ENCODE results near the gene IGSF9B.

IGSF9B gene

GRCh38 chr11:133950421-133950820 lies 6.3 kb downstream of the IGSF9B start:
- no peak overlapping the region for H3K27ac ChIP-seq
- H3K4me3 ChIP-seq (IDR thresholded peaks at IDR 0.05; ENCODE audit: insufficient read depth, low read depth, low read length): no peak overlapping the region
- no peaks in the 10 kb centered on the region for H3K27me3 ChIP-seq (ENCODE audit: insufficient read depth, low read depth)
- no peak for TF ChIP-seq CTCF (conservative IDR thresholded peaks at IDR 0.05; ENCODE audit: low read depth, low read length)
- H3K4me2 ChIP-seq: no peak overlapping the region
- H3K4me1 ChIP-seq (ENCODE audit: low read depth, poor library complexity, severe bottlenecking): no peaks in the 10 kb centered on the region
- no peak overlapping the region for H3K9ac ChIP-seq
- H4K20me1 ChIP-seq (ENCODE audit: insufficient read depth): no peaks in the 10 kb centered on the region
- H2AFZ ChIP-seq (ENCODE audit: low read depth): no peak overlapping the region
- no peaks in the 10 kb centered on the region for H3K79me2 ChIP-seq (ENCODE audit: insufficient read depth, low read depth)
- no peaks in the 10 kb centered on the region for H3K36me3 ChIP-seq (ENCODE audit: insufficient read depth)

GRCh38 chr11:133949129-133949528 lies 7.6 kb downstream of the IGSF9B start:
- H3K36me3 ChIP-seq (ENCODE audit: insufficient read depth): no peaks in the 10 kb centered on the region
- H3K27ac ChIP-seq: no peak overlapping the region
- no peaks in the 10 kb centered on the region for H4K20me1 ChIP-seq (ENCODE audit: insufficient read depth)
- H3K27me3 ChIP-seq (ENCODE audit: insufficient read depth, low read depth): no peaks in the 10 kb centered on the region
- H3K4me2 ChIP-seq: no peak overlapping the region
- TF ChIP-seq CTCF (conservative IDR thresholded peaks at IDR 0.05; ENCODE audit: low read depth, low read length): no peak
- no peaks in the 10 kb centered on the region for H3K4me1 ChIP-seq (ENCODE audit: low read depth, poor library complexity, severe bottlenecking)
- no peak overlapping the region for H2AFZ ChIP-seq (ENCODE audit: low read depth)
- no peak overlapping the region for H3K4me3 ChIP-seq (IDR thresholded peaks at IDR 0.05; ENCODE audit: insufficient read depth, low read depth, low read length)
- H3K9ac ChIP-seq: no peak overlapping the region
- H3K79me2 ChIP-seq (ENCODE audit: insufficient read depth, low read depth): no peaks in the 10 kb centered on the region

- Histone ChIP-seq H3K9ac (no peak overlapping the region), H2AFZ (ENCODE audit: low read depth) (no peak overlapping the region), H4K20me1 (ENCODE audit: insufficient read depth) (no peaks in the 10 kb centered on the region), H3K4me2 (no peak overlapping the region), H3K4me1 (ENCODE audit: low read depth, poor library complexity, severe bottlenecking) (no peaks in the 10 kb centered on the region), H3K27me3 (ENCODE audit: insufficient read depth, low read depth) (no peaks in the 10 kb centered on the region), H3K27ac (no peak overlapping the region), H3K36me3 (ENCODE audit: insufficient read depth) (no peaks in the 10 kb centered on the region), H3K4me3 (IDR thresholded peaks at IDR 0.05; ENCODE audit: insufficient read depth, low read depth, low read length) (no peak overlapping the region), H3K79me2 (ENCODE audit: insufficient read depth, low read depth) (no peaks in the 10 kb centered on the region)
- no peak for TF ChIP-seq CTCF (conservative IDR thresholded peaks at IDR 0.05; ENCODE audit: low read depth, low read length)
Measured at GRCh38 chr11:133948711-133949110, 8.1 kb downstream of the IGSF9B start.

DNA sequence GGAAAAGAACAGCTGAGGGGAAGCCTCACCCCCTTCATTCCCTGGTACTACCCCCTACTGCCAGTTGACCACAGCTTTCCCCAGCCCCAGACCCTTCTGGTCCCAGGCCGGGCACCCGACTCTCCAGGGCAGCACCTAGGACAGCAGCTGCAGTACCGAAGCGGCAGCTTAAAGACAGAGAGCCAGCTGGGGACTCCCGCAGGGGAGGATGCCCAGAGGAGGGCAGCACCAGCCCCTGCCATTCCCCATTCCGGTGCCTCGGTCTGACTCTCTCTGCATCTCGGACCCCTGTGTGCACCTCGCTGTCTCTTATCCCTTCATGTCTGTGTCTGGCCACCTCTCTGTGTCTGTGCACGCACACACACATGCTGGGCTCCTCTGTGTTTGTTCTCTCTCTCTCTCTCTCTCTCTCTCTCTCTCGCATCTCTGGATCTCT lies 9.4 kb downstream of the IGSF9B start:
- Histone ChIP-seq H3K4me2 (no peak overlapping the region), H3K4me3 (IDR thresholded peaks at IDR 0.05; ENCODE audit: insufficient read depth, low read depth, low read length) (no peak overlapping the region), H3K27me3 (ENCODE audit: insufficient read depth, low read depth) (no peaks in the 10 kb centered on the region), H3K27ac (no peak overlapping the region), H3K79me2 (ENCODE audit: insufficient read depth, low read depth) (no peaks in the 10 kb centered on the region), H2AFZ (ENCODE audit: low read depth) (no peak overlapping the region), H3K36me3 (ENCODE audit: insufficient read depth) (no peaks in the 10 kb centered on the region), H3K9ac (no peak overlapping the region), H3K4me1 (ENCODE audit: low read depth, poor library complexity, severe bottlenecking) (no peaks in the 10 kb centered on the region), H4K20me1 (ENCODE audit: insufficient read depth) (no peaks in the 10 kb centered on the region)
- TF ChIP-seq CTCF (conservative IDR thresholded peaks at IDR 0.05; ENCODE audit: low read depth, low read length): no peak
